ENCODE measurements around the gene OPN3. TPM values are rescaled to one million over a fixed set of nuclear protein-coding genes. Genes with fewer than 3 reads are reported as not detected.

The OPN3 gene
- total RNA-seq, 1 donor, result 5.1 TPM

DNA sequence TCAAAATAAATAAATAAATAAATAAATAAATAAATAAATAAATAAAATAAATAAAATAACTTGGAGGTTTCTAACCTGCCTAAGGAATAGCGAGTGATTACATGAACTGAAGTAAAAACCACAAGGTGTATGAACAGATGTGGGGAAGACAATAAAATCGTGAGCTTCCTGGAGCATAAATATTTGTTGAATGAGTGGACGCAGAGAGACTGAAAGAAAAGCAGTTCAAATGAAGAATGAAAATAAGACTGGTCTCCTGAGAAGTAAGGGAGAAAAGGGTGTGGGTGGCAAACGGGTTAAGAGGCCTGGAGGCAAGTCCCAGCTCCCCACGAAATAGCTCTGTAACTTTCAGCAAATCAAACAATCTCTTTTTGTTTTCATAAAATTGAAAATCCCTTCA is 33.6 kb downstream of the OPN3 start:
- H2AFZ ChIP-seq (ENCODE audit: low read length), result no peak overlapping the region
- TF ChIP-seq, protein P1, sequence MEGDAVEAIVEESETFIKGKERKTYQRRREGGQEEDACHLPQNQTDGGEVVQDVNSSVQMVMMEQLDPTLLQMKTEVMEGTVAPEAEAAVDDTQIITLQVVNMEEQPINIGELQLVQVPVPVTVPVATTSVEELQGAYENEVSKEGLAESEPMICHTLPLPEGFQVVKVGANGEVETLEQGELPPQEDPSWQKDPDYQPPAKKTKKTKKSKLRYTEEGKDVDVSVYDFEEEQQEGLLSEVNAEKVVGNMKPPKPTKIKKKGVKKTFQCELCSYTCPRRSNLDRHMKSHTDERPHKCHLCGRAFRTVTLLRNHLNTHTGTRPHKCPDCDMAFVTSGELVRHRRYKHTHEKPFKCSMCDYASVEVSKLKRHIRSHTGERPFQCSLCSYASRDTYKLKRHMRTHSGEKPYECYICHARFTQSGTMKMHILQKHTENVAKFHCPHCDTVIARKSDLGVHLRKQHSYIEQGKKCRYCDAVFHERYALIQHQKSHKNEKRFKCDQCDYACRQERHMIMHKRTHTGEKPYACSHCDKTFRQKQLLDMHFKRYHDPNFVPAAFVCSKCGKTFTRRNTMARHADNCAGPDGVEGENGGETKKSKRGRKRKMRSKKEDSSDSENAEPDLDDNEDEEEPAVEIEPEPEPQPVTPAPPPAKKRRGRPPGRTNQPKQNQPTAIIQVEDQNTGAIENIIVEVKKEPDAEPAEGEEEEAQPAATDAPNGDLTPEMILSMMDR (IDR thresholded peaks at IDR 0.05; ENCODE audit: extremely low read depth, low read depth, low read length), result no peak
- H3K4me3 ChIP-seq (ENCODE audit: insufficient read depth, low read length), result no peak overlapping the region
- no peaks in the 10 kb centered on the region for H3K36me3 ChIP-seq (ENCODE audit: insufficient read depth, low read length)
- peak overlapping the region; percentile 27 for H3K4me2 ChIP-seq (ENCODE audit: insufficient read depth, low read length)
- no peaks in the 10 kb centered on the region for H3K9me3 ChIP-seq (ENCODE audit: low read depth, low read length)
- peaks cover 39% of the 10 kb centered on the region for H3K4me1 ChIP-seq (ENCODE audit: insufficient read depth, low read length)
- no peak for DNase-seq (ENCODE audit: insufficient read length, low spot score, missing footprints)
- no peaks in the 10 kb centered on the region for H3K79me2 ChIP-seq (ENCODE audit: insufficient read depth, low read length)
- no peaks in the 10 kb centered on the region for H3K27me3 ChIP-seq (ENCODE audit: insufficient read depth, low read length)
- H3K27ac ChIP-seq (ENCODE audit: low read depth, low read length), result no peak overlapping the region
- no peaks in the 10 kb centered on the region for H4K20me1 ChIP-seq (ENCODE audit: insufficient read depth, low read length)

DNA sequence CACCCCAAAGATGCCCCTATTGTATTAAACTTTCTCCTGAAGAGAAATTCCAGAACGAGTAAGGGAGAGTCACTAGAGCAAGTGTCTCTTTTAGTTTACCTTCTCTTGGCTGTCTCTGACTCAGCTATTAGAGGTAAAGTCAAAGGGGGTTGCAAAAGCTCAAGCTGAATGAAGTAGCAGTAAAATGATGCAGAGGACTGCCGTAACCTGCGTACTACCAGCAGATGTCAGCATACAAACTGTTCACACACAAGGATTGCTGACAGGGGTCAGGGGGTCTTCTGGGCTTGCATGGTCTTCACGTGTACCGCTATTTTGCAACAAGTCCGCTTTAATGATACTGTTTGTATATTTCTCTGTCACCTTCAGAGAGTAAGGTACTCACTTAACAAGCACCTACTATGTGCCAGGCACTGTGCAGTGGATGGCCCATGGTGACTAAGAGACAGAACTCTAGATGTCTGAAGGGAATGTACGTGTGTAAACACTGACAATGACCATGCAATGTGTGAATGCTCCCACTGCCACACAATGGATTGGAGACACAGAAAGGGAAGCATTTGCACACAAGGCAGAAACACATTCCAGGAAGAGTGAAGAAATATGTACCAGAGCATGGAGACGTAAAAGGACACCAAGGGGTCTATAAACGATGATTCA is 34.9 kb downstream of the OPN3 start:
- no peak for DNase-seq (ENCODE audit: insufficient read length, low spot score, missing footprints)
- Histone ChIP-seq H3K36me3 (ENCODE audit: insufficient read depth, low read length) (no peaks in the 10 kb centered on the region), H3K27ac (ENCODE audit: low read depth, low read length) (no peak overlapping the region), H4K20me1 (ENCODE audit: insufficient read depth, low read length) (no peaks in the 10 kb centered on the region), H3K4me3 (ENCODE audit: insufficient read depth, low read length) (no peak overlapping the region), H2AFZ (ENCODE audit: low read length) (no peak overlapping the region), H3K27me3 (ENCODE audit: insufficient read depth, low read length) (no peaks in the 10 kb centered on the region), H3K4me2 (ENCODE audit: insufficient read depth, low read length) (no peak overlapping the region), H3K4me1 (ENCODE audit: insufficient read depth, low read length) (peaks cover 45% of the 10 kb centered on the region), H3K9me3 (ENCODE audit: low read depth, low read length) (no peaks in the 10 kb centered on the region), H3K79me2 (ENCODE audit: insufficient read depth, low read length) (no peaks in the 10 kb centered on the region)
- TF ChIP-seq, protein P1 (IDR thresholded peaks at IDR 0.05; ENCODE audit: extremely low read depth, low read depth, low read length), result peak; percentile 27

DNA sequence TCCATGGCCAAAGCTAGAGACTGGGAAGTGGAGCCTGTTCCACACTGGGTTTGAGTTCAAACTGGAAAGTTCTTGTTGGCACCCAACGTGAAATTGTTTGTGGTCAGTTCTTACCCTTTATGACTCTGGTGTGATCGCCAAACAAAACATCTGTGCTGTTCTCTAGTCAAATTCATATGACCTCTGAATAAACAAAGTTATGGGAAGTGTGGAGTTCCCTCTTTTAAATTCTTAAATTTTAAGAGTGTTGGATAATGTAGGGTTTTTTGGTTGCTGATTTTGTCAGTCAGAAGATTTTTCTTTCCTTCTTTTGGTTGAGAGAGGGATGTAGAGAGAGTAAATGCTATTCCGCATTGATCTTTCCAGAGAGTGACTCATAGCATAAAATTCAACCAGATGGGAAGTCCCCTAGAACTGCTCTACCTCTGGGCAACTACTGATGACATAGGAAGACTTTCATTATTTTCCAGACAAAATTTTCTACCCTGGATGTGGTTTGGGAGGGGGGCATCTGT is 36.4 kb downstream of the OPN3 start:
- Histone ChIP-seq H3K27ac (ENCODE audit: low read depth, low read length) (peak overlapping the region; percentile 67), H2AFZ (ENCODE audit: low read length) (peak overlapping the region; percentile 62), H3K4me1 (ENCODE audit: insufficient read depth, low read length) (peaks cover 40% of the 10 kb centered on the region)

DNA sequence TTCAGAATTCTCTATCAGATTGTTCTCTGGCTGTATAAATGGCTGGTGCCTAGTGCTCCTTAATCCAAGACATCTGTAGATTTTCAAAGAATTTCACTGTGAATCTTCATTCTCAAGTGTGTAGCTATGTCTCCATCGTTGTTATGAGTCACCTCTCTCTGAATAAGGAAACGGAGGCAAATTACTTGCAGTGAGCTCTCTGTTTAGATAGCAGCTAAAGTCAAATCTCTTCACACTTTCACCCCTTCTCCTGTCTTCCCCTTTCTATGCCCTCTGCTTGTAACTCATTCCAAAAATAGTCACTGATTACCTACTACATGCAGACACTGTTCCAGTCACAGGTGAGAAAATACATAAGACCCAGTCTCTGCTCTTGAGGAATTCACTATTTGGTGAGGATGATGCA is 39.7 kb downstream of the OPN3 start:
- no peaks in the 10 kb centered on the region for H3K9me3 ChIP-seq (ENCODE audit: low read depth, low read length)
- H3K4me3 ChIP-seq (ENCODE audit: insufficient read depth, low read length), result no peak overlapping the region
- no peaks in the 10 kb centered on the region for H3K79me2 ChIP-seq (ENCODE audit: insufficient read depth, low read length)
- no peak overlapping the region for H2AFZ ChIP-seq (ENCODE audit: low read length)
- no peaks in the 10 kb centered on the region for H4K20me1 ChIP-seq (ENCODE audit: insufficient read depth, low read length)
- DNase-seq (ENCODE audit: insufficient read length, low spot score, missing footprints), result no peak
- TF ChIP-seq, protein P1 (IDR thresholded peaks at IDR 0.05; ENCODE audit: extremely low read depth, low read depth, low read length), result no peak
- no peaks in the 10 kb centered on the region for H3K36me3 ChIP-seq (ENCODE audit: insufficient read depth, low read length)
- H3K4me2 ChIP-seq (ENCODE audit: insufficient read depth, low read length), result no peak overlapping the region
- no peak overlapping the region for H3K27ac ChIP-seq (ENCODE audit: low read depth, low read length)
- H3K27me3 ChIP-seq (ENCODE audit: insufficient read depth, low read length), result no peaks in the 10 kb centered on the region
- peaks cover 23% of the 10 kb centered on the region for H3K4me1 ChIP-seq (ENCODE audit: insufficient read depth, low read length)

More for the DNA sequence above, 36.4 kb downstream of the OPN3 start:
- DNase-seq (ENCODE audit: insufficient read length, low spot score, missing footprints), result no peak
- H3K9me3 ChIP-seq (ENCODE audit: low read depth, low read length), result no peaks in the 10 kb centered on the region
- H3K36me3 ChIP-seq (ENCODE audit: insufficient read depth, low read length), result no peaks in the 10 kb centered on the region
- H3K4me2 ChIP-seq (ENCODE audit: insufficient read depth, low read length), result peak overlapping the region; percentile 70
- H4K20me1 ChIP-seq (ENCODE audit: insufficient read depth, low read length), result no peaks in the 10 kb centered on the region
- H3K27me3 ChIP-seq (ENCODE audit: insufficient read depth, low read length), result no peaks in the 10 kb centered on the region
- no peaks in the 10 kb centered on the region for H3K79me2 ChIP-seq (ENCODE audit: insufficient read depth, low read length)
- TF ChIP-seq, protein P1 (IDR thresholded peaks at IDR 0.05; ENCODE audit: extremely low read depth, low read depth, low read length), result no peak
- H3K4me3 ChIP-seq (ENCODE audit: insufficient read depth, low read length), result no peak overlapping the region

Measured in osteoblast (primary cell).